NCI-H1436 (cell line): ENCODE data around the gene CLCF1.
A peak's percentile ranks its signal among the peaks of the same experiment; 100 is the strongest.

ENCODE experiments used
- DNase-seq: peaks from one replicate; lab custom pipeline; 2025; lab: John Stamatoyannopoulos, UW

Gene CLCF1

DNA sequence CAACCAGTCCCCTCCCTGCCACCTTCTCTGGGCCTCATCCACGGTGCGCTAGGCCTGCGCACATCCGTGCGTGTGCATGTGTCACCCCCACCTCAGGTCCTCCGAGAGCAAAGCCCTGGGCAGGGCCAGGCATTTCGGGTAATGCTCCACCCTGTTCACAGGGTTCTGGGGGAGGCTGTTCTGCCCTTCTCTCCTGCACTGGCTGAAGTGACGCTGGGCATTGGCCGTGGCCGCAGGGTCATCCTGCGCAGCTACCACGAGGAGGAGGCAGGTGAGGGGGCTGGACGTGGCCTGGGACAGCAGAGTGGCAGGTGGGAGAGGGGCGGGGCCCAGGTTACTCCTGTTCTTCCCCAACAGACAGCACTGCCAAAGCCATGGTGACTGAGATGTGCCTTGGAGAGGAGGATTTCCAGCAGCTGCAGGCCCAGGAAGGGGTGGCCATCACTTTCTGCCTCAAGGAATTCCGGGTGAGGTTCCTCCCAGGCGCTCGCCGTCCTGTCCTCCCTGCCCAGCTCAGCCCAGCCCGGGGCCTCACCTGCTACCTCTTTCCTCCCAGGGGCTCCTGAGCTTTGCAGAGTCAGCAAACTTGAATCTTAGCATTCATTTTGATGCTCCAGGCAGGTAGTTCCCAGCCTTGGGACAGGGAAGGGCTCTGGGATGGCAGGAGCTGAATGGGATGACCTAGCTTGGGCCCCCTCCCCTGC is 22.3 kb upstream of the CLCF1 start:
- no peak for DNase-seq

- no peak for DNase-seq
Observed at GRCh38 chr11:67393990-67394389, 20.6 kb upstream of the CLCF1 start.

GRCh38 chr11:67393437-67393836 is 20.0 kb upstream of the CLCF1 start:
- DNase-seq: no peak

GRCh38 chr11:67392183-67392715 is 18.9 kb upstream of the CLCF1 start:
- DNase-seq: no peak

DNA sequence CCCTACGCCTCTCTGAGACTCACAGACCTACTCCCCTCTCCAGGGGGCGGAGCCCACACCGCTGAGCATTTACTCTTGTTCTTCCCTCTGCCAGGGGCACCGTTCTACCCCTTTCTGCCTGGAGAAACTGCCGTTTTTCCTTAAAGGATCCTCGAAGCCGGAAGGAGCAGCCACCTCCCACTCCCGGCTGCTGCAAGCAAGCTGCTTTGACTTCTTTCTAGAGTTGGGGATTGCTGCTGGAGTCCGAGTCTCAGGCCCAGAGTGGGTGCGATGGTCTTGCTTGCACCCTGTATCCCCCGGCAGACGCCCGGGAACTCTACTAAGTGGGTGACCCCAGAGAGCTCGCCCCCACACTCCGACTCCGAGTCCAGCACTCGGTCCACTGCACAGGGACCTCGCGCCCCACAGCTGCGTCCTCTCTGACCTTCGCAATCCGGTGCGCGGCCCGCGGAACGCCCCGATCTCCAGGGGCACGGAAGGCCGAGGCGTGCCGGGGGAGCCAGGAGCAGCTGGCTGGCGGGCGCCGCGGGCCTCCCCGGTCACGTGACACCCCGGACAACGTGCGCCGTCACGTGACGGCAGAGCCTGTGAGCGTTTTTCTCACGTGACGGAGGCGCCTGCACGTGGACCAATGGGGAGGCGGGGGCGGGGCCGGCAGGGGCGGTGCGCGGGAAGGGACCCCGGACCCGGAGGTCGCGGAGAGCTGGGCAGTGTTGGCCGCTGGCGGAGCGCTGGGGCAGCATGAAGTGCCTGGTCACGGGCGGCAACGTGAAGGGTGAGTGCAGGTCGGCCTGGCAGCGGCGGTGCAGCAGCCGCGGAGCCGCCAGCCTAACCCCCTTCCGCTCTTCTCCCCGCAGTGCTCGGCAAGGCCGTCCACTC is 18.1 kb upstream of the CLCF1 start, which contains the start of gene RAD9A:
TSS of gene RAD9A (plus strand) at position 683 of the 879 bp plus-strand sequence. CDS start at position 742, 59 bp downstream.
- DNase-seq: peak; percentile 96

- DNase-seq: no peak
Observed at GRCh38 chr11:67390947-67391303, 17.5 kb upstream of the CLCF1 start.

DNA sequence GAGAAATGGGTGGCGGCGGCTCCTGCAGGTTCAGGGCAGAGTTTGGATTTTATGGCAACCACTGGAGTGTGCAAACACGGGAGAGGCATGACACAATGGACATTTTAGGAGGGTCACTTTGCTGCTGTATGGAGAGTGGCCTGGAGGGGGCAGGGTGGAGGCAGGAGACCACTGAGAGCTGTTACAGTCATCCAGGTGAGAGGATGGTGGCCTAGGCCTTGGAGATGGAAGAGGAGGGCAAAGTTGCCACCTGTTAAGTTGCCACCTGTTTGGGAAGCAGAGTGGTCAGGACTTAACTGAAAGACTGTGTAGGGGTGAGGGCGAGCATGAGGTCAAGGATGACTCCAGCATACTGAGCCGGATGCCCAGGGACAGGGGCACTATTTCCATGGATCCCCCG is 16.1 kb upstream of the CLCF1 start:
- no peak for DNase-seq

DNA sequence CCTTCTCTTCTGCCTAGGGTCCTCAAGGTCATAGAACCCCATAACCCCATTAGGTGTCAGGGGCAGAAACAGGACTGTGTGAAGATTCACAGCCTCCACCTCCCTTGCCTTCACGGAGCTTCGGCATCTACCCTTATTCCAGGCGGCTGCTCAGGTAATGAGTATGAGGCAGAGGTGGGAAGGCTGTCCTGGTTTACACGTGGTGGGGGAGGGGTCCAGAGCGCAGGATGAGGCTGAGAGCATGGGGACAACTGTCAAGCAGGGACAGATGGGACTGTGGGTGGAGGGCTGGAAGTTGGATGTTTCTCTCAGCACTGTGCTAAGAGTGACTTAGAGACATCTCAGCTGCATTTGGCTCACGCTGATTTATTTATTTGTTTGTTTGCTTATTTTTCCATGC is 14.1 kb upstream of the CLCF1 start:
- no peak for DNase-seq

DNA sequence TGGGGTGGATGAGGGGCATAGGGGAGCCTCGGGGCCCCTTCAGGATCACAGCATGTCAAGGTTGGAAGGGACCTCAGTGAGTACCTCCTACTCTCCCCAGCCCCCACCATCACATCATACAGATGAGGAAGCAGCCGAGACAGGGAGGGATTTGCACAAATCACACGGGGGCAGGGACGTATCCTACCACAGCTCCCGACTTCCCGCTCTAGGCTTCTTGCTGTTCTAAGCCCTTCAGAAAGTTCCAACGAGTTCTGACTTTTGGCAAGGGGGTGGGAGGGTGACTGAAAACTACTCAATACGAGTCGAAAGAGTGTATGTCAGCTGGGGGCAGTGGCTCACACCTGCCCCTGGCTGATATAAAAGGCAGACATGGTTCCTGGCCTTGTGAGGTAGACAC is 13.7 kb upstream of the CLCF1 start:
- DNase-seq: no peak

GRCh38 chr11:67384851-67385366 is 11.5 kb upstream of the CLCF1 start:
- DNase-seq: no peak

DNA sequence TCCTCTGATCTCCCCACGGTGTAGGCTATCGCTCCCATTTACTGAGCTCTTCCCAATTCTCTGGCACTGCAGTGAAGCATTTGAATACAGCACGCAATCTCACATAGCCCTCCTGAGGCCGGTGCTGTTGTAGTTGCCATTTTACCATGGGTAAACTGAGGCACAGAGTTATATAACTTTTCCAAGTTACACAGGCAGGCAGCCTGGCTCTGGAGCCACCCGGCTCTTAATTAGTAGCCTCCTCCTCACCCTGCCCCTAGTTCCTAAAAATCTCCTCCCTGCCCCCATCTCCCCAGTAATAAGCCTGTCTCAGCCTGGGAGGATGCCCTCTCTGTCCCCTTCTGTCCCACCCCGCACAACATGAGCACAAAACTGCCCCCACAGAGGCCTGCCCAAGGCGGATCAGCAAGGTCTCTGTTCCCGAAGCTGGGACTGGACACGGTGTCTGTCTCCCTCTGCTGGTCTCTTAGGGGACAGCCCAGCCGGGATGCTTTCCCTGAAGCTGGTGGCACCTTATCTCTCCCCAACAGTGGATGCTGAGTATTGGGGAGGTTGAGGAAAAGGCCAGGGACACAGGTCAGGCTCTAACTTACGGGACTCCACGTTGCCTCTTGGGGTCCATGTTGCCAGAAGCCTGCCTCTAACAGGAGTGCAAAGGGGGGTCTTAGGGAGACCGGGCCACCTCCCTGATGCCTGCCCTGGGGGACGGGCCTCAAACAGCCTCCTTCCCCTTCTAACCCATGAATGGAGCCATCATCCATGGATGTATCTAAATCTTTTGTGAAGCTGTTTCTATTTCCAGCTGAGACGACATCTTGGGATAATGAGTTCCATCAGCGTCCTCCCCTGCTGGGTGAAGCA is 9.1 kb upstream of the CLCF1 start:
- peak; percentile 44 for DNase-seq

DNA sequence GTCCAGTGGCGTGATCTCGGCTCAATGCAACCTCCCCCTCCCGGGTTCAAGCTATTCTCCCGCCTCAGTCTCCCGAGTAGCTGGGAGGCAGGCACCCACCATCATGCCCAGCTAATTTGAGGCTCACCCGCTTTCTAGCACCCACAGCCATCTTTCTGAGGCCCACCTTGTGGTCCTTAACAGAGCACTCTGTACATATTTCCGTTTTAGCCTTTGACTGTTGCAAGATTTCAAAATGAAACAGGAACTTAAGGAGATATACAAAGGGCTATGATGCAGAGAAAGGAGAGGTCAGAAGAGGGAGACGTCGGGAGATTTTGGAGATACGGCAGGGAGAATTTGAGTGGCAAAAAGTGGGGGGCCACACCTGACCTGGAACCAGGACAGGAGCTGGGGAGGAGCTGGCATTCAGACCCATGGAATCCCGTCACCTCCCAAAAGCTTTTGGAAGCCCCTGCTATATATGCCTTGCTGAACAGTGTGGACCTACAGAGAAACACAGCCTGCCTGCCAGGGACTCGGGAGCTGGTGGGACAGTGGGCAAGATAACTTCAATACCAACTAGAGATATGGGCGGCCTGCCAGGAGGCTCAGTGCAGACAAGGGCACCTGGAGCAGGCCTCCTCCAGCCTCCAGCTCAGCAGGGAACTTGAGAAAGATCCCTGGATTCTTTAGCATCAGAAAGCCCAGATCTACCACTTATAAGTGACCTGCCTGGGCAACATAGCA is 8.0 kb upstream of the CLCF1 start:
- no peak for DNase-seq

DNA sequence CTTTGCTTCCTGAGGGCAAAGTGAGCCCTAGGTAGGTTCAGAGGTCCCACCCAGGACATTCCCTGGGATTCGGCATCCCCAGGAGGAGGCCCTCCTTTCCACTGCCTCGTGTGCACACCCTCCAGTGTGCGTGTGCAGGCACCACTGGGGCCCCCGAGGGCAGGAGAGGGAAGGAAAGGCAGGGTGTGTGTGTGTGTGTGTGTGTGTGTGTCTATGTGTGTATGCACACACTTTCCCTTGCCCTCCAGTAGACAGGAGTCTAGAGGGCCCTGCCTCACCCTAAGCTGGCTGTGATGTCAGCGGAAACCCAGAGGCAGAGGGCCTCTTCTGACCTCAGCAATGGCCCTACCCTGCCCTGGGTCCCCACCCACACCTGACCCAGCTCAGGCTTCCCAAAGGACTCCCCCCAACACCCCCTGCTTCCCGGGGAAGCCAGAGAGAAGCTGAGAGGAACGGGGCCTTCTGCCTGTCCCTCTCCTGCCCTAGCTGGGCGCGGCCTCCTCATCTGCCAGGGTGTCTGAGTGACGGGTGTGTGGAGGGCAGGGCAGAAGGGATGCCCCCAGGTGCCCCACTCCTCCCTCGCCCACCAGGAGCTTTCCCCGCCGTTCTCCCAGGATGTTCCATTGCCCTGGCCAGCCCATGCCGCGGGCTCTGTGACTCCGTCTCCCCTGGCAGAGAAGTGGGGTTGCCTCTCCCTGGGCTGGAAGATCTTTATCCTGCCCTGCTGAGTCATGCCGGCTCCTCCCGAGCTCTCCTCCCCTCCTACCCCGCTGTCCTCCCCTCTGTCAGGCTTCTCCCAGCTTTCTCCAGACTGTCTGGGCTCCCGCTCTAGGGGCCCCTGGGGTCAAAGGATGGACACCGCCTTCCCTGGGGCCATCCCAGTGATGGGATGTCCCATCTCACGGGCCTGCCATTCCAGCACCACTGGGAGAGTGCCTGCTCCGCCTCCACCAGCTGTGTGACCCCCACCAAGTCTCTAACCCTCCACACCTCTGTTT is 6.0 kb upstream of the CLCF1 start:
- no peak for DNase-seq

DNA sequence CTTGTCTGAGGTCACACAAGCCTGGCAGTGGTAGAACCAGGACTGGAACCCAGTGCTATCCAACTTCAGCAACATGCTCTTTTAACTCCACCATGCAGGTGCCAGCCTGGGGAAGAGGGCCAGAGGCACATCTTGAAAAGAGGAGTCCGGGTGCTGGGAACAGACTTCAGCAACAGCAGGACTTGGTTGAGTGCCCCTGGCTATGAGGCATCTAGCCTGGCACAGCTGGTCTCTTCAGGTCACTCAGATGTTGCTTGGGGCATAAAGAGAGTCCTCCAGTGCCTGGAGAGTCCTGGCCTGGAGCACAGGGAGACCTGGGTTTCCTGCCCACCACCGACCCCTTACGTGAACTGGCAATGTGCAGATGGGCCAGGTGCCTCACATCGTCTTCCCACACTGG is 5.1 kb upstream of the CLCF1 start:
- no peak for DNase-seq

DNA sequence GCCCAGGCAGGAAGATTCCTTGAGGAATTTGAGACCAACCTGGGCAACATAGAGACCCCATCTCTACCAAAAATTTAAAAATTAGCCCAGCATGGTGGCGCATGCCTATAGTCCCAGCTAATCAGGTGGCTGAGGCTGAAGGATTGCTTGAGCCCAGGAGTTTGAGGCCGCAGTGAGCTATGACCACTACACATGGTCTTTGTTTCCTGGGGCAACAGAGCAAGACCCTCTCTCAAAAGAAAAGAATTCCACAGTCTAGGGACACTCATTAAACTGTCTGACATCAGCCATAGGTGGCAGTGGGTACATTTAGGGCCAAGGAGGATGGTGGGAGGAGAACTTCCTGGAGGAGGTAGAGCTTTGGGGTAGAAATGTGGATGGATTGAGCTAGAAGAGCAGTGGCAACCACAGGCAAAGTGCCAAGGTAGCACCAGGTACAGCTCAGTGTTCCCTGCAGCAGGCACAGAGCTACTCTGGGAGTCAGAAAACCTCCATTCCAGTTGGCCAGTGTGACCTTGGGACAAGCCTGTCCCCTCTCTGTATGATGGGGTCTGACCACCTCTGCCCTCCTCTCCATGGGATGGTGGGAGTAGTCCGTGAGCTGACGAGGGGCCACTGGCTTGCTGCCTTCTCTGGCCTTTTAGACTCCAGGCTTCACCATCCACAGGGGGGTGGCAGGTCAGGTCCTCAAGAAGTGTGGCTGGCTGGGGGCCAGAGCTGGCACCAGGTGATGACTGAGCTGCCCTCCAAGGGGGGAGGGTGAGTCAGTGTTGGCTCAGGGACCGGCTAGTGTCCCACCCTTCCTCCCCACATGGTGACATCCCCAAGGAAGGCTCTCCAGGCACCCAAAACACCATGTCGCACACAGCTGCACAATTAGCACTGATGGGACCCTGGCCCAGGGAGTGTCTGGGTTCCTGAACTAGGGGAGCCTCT is 3.7 kb upstream of the CLCF1 start:
- DNase-seq: no peak

DNA sequence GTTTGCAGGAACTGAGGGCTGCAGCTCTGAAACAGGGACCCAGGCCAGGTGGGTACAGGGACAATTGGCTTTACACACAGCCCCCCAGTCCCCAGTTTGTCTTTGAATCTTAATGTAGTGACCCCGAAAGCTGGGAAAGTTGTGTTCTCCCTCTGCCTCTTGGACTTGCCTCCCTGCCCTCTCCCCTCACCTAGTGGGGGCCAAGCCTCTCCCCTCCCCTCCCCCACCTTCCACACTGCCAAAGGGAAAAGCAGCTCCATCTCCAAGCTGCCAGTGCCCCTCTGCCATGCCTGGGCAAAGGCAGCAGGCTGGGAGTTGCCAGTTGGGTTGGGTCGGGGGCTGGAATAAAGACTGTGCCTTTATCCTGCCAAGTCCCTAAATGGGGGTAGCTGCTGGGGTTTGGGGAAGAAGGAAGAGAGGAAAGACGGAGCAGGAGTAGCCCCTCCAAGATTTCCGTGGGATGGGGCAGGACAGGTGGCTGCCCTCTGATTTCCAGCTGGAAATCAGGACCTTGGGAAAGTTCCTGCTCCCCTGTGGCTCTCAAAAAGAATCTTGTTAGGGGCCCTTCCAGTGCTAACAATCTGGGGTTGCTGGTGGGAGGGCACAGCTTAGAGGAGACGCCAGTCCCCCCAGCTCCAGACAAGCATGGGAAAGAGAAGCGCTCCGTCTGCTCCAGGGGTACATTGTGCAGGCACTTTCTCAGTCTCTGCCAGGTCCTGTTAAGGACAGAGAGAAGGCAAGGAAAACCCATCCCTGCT is 2.8 kb upstream of the CLCF1 start:
- DNase-seq: no peak

- no peak for DNase-seq
Observed at GRCh38 chr11:67375320-67376055, 2.1 kb upstream of the CLCF1 start.
